IMR-90 (cell line): ENCODE data around the gene CTTN.

Source experiments
- CEBPB ChIP-seq: IDR thresholded peaks from 2 replicates; pipeline ENCODE4 v1.6.1; 2012; ENCODE audit warnings: low read depth, low read length, improper control_type of control experiment
- FOS ChIP-seq: fragments of 150-350 bp; IDR thresholded peaks from 2 replicates; pipeline ENCODE4 v1.6.1; 2016; ENCODE audit warnings: low read depth, low read length
- MAFK ChIP-seq: IDR thresholded peaks from 2 replicates; pipeline ENCODE4 v1.6.1; 2012; ENCODE audit warnings: low read depth, low read length, improper control_type of control experiment
- MXI1 ChIP-seq: IDR thresholded peaks from 2 replicates; pipeline ENCODE4 v1.6.1; 2012; ENCODE audit warnings: low read depth, mild to moderate bottlenecking, low read length, moderate library complexity, borderline replicate concordance
- POLR2A ChIP-seq: IDR thresholded peaks from 2 replicates; pipeline ENCODE4 v1.6.1; 2012; ENCODE audit warnings: mild to moderate bottlenecking, low read depth, low read length
- RAD21 ChIP-seq: IDR thresholded peaks from 2 replicates; pipeline ENCODE4 v1.6.1; 2012; ENCODE audit warnings: low read length, improper control_type of control experiment
- RCOR1 ChIP-seq: IDR thresholded peaks from 2 replicates; pipeline ENCODE4 v1.6.1; 2012; ENCODE audit warnings: mild to moderate bottlenecking, low read length, improper control_type of control experiment; ENCODE audit not compliant: insufficient replicate concordance
- TF ChIP-seq, protein P1 (sequence below): fragments of 150-350 bp; IDR thresholded peaks from 2 replicates; pipeline ENCODE4 v1.6.1; 2016; ENCODE audit warnings: low read depth, mild to moderate bottlenecking, low read length, moderate library complexity, borderline replicate concordance
- TF ChIP-seq, protein P2 (sequence below): conservative IDR thresholded peaks from 2 replicates; pipeline ENCODE4 v1.5.1; 2012; ENCODE audit warnings: mild to moderate bottlenecking, low read depth, low read length, improper control_type of control experiment

DNA sequence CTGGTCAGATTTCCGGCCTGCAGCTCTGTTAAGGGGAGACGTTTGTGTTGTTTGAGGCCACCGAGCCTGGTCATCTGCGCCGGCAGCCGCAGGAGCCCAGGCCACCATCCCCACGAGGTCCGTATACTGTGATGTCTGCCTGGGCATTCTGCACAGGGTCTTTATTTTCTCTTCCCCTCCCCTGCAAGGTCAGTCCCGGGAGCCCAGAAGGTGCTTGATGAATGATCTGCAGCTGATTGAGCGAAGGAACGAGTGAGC lies 45.4 kb downstream of the CTTN start:
- TF ChIP-seq MXI1 (no peak), POLR2A (no peak), RCOR1 (no peak), FOS (no peak), CEBPB (no peak), RAD21 (no peak), MAFK (no peak)
- TF ChIP-seq, protein P1, sequence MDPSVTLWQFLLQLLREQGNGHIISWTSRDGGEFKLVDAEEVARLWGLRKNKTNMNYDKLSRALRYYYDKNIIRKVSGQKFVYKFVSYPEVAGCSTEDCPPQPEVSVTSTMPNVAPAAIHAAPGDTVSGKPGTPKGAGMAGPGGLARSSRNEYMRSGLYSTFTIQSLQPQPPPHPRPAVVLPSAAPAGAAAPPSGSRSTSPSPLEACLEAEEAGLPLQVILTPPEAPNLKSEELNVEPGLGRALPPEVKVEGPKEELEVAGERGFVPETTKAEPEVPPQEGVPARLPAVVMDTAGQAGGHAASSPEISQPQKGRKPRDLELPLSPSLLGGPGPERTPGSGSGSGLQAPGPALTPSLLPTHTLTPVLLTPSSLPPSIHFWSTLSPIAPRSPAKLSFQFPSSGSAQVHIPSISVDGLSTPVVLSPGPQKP = no peak
- TF ChIP-seq, protein P2, sequence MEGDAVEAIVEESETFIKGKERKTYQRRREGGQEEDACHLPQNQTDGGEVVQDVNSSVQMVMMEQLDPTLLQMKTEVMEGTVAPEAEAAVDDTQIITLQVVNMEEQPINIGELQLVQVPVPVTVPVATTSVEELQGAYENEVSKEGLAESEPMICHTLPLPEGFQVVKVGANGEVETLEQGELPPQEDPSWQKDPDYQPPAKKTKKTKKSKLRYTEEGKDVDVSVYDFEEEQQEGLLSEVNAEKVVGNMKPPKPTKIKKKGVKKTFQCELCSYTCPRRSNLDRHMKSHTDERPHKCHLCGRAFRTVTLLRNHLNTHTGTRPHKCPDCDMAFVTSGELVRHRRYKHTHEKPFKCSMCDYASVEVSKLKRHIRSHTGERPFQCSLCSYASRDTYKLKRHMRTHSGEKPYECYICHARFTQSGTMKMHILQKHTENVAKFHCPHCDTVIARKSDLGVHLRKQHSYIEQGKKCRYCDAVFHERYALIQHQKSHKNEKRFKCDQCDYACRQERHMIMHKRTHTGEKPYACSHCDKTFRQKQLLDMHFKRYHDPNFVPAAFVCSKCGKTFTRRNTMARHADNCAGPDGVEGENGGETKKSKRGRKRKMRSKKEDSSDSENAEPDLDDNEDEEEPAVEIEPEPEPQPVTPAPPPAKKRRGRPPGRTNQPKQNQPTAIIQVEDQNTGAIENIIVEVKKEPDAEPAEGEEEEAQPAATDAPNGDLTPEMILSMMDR = no peak
